ENCODE measurements around the gene ALDH8A1.

The ALDH8A1 gene

DNA sequence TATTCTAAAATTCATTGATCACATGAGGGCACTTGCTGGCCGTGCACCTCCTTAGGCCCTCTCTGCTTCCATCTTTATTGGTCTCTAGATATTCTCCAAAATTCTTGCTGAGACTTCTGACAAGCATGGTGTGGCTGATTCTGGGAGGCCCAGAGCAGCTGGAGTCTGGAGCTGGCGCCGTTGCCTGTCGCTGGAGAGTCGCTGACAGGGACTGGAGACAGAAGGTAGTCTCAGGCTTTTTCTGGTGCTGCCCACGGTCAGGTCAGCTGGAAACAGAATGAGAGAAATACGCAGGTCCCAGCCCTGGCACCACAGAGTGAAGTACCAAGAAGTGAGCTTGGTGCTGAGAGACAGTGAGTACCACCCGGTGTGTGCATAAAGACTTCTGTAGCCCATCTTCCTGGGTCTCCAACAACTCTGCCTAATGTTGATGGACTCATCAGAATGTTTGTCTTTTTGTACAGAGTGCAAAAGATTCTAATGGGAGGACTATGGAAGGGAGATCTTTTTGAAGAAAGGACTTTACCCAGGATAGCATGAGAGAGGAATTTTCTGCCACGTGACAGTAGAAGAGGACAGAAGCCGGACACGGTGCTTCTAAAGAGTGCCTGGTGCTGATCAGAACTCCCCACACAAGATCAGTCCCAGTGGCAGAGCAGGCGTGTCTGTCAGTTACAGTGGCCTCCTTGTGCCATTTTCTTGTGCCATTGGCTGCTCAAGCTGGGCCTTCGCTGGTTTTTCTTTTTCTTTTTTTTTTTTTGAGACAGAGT lies 1.8 kb upstream of the ALDH8A1 start:
- no peak for DNase-seq (ENCODE audit: low read depth)

- DNase-seq (ENCODE audit: low read depth), result no peak
Observed at GRCh38 chr6:134950482-134950881, 581 bp upstream of the ALDH8A1 start.

DNA sequence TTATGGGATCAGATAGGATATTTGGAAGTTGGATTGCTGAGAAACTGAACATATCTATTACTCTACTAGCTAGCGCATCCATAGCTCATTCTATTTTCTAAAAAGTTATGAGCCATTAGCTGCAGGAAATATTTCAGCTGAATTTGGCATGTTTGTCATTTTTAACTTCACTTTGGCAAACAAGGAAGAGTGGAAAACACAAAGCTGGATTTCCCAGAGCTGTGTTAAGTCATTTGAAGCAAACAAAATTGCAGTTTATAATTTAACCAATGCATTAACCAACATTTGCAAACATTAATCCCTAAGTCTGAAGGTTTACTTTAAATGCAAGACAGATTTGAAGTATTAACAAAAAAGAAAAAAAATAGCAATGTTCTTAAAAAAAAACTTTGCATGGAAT lies 1.2 kb downstream of the ALDH8A1 start:
- no peak for DNase-seq (ENCODE audit: low read depth)

- DNase-seq (ENCODE audit: low read depth), result no peak
Observed at GRCh38 chr6:134948142-134948541, 1.8 kb downstream of the ALDH8A1 start.

- DNase-seq (ENCODE audit: low read depth), result no peak
Observed at GRCh38 chr6:134945045-134945444, 4.9 kb downstream of the ALDH8A1 start.

- DNase-seq (ENCODE audit: low read depth), result no peak
Observed at GRCh38 chr6:134943522-134944111, 6.3 kb downstream of the ALDH8A1 start.

DNA sequence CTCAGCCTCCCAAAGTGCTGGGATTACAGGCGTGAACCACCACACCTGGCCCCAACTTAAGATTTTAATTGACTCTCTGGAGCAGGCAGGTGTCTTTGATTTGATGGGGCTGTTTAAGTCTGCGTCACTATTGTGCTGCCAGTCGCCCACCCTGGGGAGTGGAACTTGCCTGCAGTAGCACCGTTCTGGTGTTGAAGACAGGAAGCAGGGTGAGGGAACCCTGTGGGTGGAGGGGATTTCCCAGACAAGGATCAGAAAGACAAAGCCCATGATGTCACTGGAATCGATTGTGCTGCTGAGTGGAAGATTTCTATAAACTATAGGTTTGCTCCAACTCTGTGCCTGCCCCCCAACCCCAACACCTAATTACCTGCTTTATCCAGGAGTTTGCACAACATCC lies 11.0 kb downstream of the ALDH8A1 start:
- no peak for DNase-seq (ENCODE audit: low read depth)

DNA sequence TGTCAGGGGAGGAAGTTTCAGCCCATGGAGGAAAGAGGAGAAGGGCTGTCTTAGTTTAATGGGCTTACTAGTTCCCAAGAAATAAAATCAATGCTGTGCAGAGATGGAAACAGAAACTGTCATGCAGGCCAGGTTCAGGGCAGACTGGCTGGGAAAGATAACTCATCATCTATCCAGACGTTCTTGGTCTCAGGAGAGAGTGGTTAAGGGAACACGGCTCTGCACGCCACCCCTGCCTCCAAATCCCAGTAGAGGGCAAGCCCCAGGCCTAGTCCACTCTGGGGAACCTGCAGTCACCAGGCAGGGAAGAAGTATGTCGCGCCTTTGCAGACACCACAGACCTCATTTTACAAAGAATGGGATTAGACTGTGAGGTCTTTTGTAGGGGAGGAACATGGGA lies 12.5 kb downstream of the ALDH8A1 start:
- no peak for DNase-seq (ENCODE audit: low read depth)

DNA sequence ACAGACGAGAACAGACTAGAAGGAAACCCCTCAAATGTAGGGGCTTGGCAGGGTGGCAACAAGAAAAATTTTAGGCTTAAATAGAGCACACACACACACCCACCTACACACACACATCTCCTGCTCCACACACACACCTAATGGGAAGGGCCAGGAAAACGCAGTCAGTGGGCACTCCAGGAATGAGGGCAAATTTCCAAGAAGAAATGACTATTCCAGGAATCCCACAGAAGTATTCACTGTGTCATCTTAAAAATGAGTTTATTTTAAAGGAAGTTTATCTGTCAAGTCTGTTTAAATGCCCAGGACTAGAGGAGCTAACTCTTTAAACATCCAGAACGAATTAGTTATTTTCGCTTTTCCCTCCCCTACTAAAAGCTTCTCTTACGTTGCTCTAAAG lies 13.0 kb downstream of the ALDH8A1 start:
- DNase-seq (ENCODE audit: low read depth), result no peak

- DNase-seq (ENCODE audit: low read depth), result no peak
Observed at GRCh38 chr6:134936476-134936875, 13.4 kb downstream of the ALDH8A1 start.

- DNase-seq (ENCODE audit: low read depth), result no peak
Observed at GRCh38 chr6:134934793-134935485, 15.0 kb downstream of the ALDH8A1 start.

- DNase-seq (ENCODE audit: low read depth), result no peak
Observed at GRCh38 chr6:134932535-134933470, 17.1 kb downstream of the ALDH8A1 start.

DNA sequence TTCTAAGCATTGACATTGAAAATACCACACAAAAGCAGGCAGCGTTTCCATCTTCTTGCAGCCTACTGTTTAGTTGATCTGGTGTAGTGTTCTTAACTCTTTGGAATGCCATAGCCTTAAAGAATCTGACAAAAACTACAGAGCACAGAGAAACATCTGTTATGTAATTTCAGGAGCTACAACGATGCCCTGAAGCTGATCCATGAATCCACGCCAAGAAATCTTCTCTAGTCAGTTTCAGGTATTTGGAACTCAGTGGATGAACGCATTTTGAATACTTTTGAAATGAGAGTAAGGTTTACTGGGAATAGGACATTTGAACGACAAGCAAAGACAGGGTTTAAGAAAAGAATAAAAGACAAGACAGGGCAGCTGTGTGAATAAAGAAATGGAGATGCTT lies 17.8 kb downstream of the ALDH8A1 start:
- no peak for DNase-seq (ENCODE audit: low read depth)

DNA sequence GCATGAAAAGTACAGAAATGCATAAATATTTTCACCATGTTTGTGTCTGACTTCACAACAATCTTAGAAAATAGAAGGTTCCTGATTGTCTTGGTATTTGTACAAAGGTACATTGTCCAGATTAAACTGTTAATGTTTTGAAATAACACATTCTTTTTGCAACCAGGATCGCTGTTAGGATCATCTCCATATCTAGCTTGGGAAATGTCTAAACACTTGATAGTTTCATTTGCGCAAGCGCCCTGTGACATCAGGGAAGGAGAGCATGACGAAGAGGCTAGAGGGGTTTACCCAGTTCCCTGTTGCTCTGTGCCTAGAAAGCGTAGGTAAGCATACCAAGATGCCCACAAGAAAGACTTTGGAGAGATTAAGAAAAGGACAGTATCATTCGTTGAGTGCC lies 19.4 kb downstream of the ALDH8A1 start:
- no peak for DNase-seq (ENCODE audit: low read depth)

GRCh38 chr6:134928151-134928900 lies 21.6 kb downstream of the ALDH8A1 start:
- DNase-seq (ENCODE audit: low read depth), result no peak

DNA sequence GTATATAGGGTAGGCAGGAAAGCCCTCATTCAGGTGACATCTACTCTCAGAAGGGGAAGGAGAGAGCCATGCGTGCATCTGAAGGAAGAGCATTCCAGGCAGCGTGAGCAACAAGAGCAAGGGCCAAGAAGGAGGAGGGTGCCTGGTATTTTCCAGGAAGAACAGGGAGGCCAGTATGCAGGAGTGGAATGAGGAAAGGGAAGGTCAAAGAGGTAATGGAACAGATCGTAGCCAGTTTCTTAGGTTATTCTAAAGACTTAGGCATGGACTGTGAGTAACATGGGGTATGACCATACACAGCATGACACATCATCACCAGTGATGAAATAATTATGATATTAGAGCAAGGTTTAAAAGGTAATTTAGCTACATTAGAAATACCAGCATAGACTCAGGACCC lies 24.1 kb downstream of the ALDH8A1 start:
- no peak for DNase-seq (ENCODE audit: low read depth)

- DNase-seq (ENCODE audit: low read depth), result no peak
Observed at GRCh38 chr6:134921721-134922261, 28.1 kb downstream of the ALDH8A1 start.

- DNase-seq (ENCODE audit: low read depth), result no peak
Observed at GRCh38 chr6:134921276-134921675, 28.6 kb downstream of the ALDH8A1 start.

DNA sequence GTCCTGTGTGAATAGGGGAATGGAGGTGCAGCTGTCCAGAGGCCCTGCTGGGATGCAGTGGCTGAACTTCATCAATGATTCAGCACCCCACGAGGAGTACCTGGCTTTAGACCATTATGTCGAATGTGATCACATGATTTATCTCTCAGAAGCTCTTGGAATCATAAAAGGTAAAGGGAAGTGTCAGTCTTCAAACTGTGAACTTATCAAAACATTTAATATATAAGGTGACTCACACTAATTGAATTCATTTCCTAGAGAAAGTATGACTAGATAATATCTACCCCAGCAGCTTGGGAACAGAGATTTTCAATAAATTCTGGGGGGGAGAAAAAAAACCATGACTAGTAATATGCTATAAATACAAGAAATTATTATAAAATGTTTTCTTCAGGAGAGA lies 29.5 kb downstream of the ALDH8A1 start:
- DNase-seq (ENCODE audit: low read depth), result no peak

GRCh38 chr6:134918418-134918961 lies 31.4 kb downstream of the ALDH8A1 start:
- DNase-seq (ENCODE audit: low read depth), result no peak

- DNase-seq (ENCODE audit: low read depth), result peak; percentile 16
Observed at GRCh38 chr6:134911547-134911946, 38.4 kb downstream of the ALDH8A1 start.

Data from fibroblast of the conjunctiva (primary cell).